DMS 273 (cell line): ENCODE data around the gene PARD6B.
"Not testable (repeated sequence)": the region's sequence is repeated elsewhere in the genome, so short reads cannot be mapped to it uniquely, and the experiment has no call there.

ENCODE experiments used
- DNase-seq: peaks from one replicate; lab custom pipeline; 2025; ENCODE audit not compliant: unreplicated experiment; lab: John Stamatoyannopoulos, UW

Gene PARD6B

DNA sequence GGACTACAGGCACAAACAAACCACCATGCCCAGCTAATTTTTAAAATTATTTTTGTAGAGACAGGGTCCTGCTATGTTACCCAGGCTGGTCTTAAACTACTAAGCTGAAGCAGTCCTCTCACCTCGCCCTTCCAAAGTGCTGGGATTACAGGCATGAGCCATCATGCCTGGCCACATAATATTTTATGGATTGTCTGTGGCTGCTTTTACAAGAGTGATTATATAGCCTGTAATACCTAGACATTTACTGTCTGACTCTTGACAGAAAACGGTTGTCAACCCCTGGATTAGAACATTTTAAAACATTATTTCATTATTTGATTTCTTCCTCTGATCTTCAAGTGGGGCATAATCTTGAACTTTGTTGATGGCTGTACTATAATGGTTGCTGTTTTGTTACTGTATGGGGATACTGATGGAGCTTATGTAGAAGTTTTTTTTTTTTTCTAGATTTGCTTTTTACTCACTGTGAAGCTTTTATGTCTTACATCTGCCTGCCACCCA lies 14.3 kb downstream of the PARD6B start:
- no peak for DNase-seq

- DNase-seq, result peak; percentile 12
These were observed 15.0 kb downstream of the PARD6B start for GRCh38 chr20:50746138-50746940.

GRCh38 chr20:50747275-50747674 lies 15.9 kb downstream of the PARD6B start:
- no peak for DNase-seq

DNA sequence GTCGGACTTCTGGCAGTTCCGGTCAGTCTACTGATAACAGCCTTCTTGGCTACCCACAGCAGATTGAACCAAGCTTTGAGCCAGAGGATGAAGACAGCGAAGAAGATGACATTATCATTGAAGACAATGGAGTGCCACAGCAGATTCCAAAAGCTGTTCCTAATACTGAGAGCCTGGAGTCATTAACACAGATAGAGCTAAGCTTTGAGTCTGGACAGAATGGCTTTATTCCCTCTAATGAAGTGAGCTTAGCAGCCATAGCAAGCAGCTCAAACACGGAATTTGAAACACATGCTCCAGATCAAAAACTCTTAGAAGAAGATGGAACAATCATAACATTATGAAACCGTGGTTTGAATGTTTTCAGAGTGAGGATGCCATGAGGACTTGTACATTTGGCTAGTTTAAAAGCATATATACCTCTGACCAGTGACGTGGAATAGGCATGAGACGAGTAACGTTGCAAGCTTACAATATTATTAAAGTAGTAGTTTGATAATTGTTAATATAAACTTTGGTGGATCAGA lies 18.8 kb downstream of the PARD6B start:
- DNase-seq, result no peak

GRCh38 chr20:50753152-50753551 lies 21.8 kb downstream of the PARD6B start:
- no peak for DNase-seq

DNA sequence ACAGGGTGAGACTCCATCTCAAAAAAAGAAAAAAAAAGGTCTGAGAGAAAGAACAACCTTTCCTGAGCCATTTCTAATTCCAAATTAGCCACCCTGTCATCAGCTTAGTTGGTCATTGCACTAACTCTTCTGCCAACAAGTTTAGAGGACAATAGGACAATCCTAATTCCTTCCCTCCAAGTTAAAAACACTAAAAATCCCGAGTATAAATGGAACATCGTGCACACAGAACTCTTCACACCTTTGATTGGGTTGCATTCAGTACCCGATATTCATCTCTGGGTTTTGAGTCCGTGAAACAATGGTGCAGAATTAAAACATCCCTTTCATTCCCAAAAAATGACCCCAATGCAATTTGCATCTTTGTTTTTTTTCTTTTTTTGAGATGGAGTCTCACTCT lies 23.0 kb downstream of the PARD6B start:
- DNase-seq, result no peak

GRCh38 chr20:50756447-50756846 lies 25.1 kb downstream of the PARD6B start:
- DNase-seq, result no peak

DNA sequence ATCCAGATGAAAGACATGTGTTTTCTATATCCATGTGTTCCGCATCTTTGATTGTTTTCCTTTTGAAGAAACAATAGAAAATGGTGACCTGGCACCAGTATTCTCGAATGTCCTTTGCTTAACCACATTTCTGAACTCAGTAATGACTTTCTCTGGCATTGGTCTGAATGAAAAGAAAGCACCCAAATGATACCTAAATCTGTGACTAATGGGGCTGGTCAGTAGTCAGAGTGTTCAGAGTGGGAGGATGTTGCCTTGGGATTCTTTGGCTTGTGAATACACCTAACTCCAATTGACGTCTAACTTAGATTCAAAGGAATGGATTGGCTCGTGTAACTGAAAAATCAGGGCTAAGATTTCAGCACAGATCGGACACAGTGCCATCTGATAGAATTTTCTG lies 27.1 kb downstream of the PARD6B start:
- DNase-seq, result no peak

GRCh38 chr20:50758992-50759391 lies 27.6 kb downstream of the PARD6B start:
- DNase-seq, result no peak

DNA sequence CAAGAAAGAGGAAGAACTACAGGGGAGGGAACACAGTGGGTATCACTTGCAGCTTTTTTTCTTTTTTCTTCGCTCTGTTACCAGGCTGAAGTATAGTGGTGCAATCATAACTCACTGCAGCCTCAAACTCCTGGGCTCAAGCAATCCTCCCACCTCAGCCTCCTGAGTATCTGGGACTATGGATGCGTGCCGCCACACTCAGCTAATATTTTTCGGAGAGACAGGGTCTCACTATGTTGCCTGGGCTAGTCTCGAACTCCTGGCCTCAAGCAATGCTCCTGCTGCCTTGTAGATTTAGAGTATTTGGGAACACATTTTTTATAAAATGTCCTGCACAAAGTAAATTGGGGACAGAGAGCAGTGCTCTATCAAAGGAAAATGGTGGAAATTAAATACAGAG lies 28.3 kb downstream of the PARD6B start:
- no peak for DNase-seq

DNA sequence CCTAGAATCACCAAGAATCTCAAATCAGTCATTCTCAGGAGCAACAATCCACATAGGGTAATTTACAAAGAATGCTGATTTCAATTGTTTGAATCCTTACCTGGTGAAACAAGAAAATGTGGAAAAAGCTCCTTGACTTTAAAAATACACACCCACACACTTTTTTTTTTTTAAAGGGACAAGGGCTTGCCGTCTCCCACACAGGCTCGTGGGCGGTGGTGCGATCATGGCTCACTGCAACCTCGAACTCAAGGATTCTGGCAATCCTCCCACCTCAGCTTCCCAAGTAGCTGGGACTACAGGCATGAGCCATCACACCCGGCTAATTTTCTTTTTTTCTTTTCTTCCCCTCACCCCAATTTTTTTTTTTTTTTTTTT lies 30.7 kb downstream of the PARD6B start:
- no peak for DNase-seq

DNA sequence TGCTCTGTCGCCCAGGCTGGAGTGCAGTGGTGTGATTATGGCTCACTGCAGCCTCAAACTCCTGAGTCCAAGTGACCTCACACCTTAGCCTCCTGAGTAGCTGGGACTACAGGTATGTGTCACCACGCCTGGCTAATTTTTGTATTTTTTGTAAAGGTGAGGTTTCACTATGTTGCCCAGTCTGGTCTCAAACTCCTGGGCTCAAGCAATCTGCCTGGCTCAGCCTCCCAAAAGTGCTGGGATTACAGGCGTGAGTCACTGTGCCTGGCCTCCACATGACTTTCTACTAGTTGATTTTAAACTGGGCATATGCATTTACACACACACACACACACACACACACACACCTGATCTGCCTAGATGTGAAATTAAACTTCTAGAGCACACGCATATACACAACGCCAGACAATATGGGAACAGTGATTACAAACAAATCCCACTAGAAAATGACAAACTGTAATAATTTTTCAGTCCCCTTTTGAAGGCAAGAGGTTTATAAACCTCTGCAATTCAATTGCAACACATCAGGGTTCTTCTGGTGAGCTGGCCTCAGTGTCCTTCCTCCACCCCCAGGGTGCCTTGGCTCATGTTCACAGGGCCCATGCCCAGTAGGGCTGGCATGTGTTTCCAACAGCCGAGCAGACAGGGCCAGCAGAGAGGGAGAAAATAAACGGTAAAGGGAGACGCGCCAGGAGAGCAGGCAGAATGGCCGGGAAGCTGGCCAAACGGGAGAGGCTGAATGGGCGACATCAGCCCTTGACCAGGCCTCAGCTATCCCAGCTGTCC lies 31.2 kb downstream of the PARD6B start:
- peak; percentile 37 for DNase-seq

DNA sequence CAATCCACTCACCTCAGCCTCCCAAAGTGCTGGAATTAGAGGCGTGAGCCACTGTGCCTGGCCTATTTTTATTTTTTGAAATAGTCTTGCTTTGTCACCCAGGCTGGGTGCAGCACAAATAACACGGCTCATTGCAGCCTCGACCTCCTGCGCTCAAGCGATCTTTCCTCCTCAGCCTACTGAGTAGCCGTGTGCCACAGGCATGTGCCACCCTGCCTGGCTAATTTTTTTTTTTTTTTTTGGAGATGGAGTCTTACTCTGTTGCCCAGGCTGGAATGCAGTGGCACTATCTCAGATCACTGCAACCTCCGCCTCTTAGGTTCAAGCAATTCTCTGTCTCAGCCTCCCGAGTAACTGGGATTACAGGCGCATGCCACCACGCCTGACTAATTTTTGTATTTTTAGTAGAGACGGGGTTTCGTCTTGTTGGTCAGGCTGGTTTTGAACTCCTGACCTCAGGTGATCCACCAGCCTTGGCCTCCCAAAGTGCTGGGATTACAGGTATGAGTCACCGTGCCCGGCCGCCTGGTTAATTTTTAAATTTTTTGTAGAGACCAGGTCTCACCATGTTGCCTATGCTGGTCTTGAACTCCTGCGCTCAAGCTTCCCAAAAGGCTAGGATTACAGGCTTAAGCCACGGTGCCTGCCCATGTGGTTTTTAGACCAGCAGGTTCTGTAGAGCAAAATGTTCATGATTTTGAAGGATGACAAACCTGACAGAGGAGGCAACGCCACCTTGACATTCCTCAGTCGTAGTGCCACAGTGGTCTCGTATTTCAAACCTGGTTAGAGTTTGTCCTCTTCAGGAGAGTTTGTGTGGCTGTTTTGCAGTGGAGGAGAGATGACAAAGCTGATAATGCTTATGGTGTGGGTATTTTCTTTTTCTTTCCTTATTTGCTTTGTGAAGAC lies 32.4 kb downstream of the PARD6B start:
- DNase-seq, result not testable (repeated sequence)

GRCh38 chr20:50765251-50765650 lies 33.9 kb downstream of the PARD6B start:
- not testable (repeated sequence) for DNase-seq

- no peak for DNase-seq
These were observed 34.3 kb downstream of the PARD6B start for GRCh38 chr20:50765674-50766073.

DNA sequence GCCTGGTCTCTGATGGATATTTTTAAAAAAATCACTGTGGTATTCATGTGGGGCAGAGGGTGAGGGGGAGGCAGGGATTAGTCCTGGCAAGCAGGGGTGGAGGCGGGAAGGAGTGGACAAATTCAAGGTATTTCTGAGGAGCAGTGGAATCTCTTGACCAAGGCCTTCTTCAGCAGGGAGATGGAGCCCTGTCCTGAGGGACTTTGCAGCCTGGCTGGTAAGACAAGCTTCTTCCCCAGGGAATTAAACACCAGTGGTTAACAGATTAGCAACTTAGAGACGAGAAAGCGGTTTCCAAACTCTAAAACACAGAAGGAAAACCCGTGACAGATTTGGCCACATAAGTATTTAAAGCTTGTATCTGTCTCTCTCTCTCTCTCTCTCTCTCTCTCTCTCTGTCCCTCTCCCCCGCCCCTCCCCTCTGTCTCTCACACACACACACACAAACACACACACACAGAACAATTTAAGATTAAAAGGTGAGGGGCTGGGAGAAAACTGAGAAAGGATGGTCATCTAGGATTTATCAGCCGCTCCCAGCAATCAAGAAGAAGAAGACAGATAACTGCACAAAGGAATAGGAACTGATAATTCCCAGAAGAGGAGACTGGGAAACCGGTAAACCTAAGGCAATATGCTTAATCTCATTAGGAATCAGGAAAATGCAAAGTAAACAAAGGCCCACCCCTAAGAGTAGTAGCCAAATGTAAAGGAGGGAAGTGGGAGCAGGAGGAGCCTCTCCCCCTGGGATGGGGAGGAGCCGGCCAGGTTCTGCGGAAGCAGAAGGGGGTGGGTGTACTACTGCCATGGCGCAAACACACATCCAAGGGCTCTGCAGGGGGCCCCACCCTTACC lies 35.8 kb downstream of the PARD6B start:
- DNase-seq, result not testable (repeated sequence)

GRCh38 chr20:50768991-50769390 lies 37.6 kb downstream of the PARD6B start:
- DNase-seq, result not testable (repeated sequence)

- DNase-seq, result not testable (repeated sequence)
These were observed 38.2 kb downstream of the PARD6B start for GRCh38 chr20:50769551-50770085.

DNA sequence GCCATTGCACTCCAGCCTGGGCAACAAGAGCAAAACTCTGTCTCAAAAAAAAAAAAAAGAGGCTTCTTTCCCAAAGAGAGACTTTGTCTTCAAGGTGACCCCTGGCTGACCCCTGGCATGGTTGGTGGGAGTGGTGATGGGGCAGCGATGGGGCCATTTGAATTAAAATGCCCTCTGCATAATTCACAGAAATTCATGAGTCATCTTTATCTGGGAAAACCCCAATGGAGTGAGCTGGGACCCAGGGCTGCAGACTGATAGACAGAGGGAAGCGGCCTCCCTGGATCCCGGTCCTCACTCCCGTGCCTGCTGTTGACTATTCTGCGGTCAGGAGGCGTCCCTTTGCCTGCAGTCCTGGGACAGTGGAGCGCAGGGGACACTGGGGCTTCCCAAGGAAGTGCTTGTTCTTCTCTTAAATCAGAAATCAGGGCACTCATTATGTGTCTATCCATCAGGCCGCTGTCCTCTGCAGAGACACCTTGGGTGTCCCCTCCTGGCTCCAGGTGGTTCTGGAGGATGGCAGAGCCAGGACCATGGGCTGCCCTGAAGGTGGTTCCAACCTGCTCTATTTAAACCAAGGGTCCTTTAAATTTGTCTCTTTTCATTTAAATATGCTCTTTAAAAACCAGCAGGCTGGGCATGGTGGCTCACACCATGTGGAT lies 40.2 kb downstream of the PARD6B start:
- not testable (repeated sequence) for DNase-seq
